Liver (tissue), 9 donors: Measurements from ENCODE around the gene WDR7. TPM values are rescaled to one million over a fixed set of nuclear protein-coding genes. Genes with fewer than 3 reads are reported as not detected.

Experiments
- DNase-seq: peaks from one replicate; pipeline ENCODE4 v3.0.0-alpha.2; 2017; ENCODE audit warnings: low spot score
- H3K27ac ChIP-seq, 2 donors: one replicate each; pipeline ENCODE4 v1.7.0; 2013; ENCODE audit warnings: inconsistent platforms in 2 of 2, low read length in 2 of 2, control low read depth in 1 of 2, low read depth in 1 of 2, mild to moderate bottlenecking in 1 of 2
- H3K27me3 ChIP-seq, 4 donors: one replicate each; pipeline versions ENCODE4 v1.6.1 to v1.7.0; 2013; ENCODE audit warnings: low read length in 3 of 4, inconsistent platforms in 1 of 4, mild to moderate bottlenecking in 1 of 4, moderate library complexity in 1 of 4; ENCODE audit not compliant: control insufficient read depth in 4 of 4, insufficient read depth in 4 of 4
- H3K36me3 ChIP-seq, 4 donors: one replicate each; pipeline versions ENCODE4 v1.6.1 to v1.7.0; 2013; ENCODE audit warnings: low read length in 3 of 4, mild to moderate bottlenecking in 3 of 4, low read depth in 1 of 4, moderate library complexity in 1 of 4; ENCODE audit not compliant: control insufficient read depth in 4 of 4, insufficient read depth in 3 of 4
- H3K4me1 ChIP-seq, 4 donors: one replicate each; pipeline versions ENCODE4 v1.6.1 to v1.7.0; 2013; ENCODE audit warnings: low read length in 3 of 4, mild to moderate bottlenecking in 3 of 4, moderate library complexity in 1 of 4; ENCODE audit not compliant: control insufficient read depth in 4 of 4, insufficient read depth in 4 of 4
- H3K4me3 ChIP-seq, 3 donors: one replicate each; pipeline versions ENCODE4 v1.6.1 to v1.7.0; 2013; ENCODE audit warnings: low read length in 3 of 3, control low read depth in 1 of 3, low read depth in 1 of 3, mild to moderate bottlenecking in 1 of 3
- H3K9ac ChIP-seq, 2 donors: one replicate each; pipeline ENCODE4 v1.7.0; 2013; ENCODE audit warnings: low read length in 2 of 2, mild to moderate bottlenecking in 2 of 2, moderate library complexity in 2 of 2, control low read depth in 1 of 2, low read depth in 1 of 2
- H3K9me3 ChIP-seq, 4 donors: one replicate each; pipeline versions ENCODE4 v1.6.1 to v1.7.0; 2013; ENCODE audit warnings: low read length in 3 of 4; ENCODE audit not compliant: control insufficient read depth in 4 of 4
- FOXA1 ChIP-seq: IDR thresholded peaks from 2 replicates; pipeline ENCODE4 v1.6.1; 2016; ENCODE audit warnings: antibody characterized with exemption
- FOXA2 ChIP-seq: IDR thresholded peaks from 2 replicates; pipeline ENCODE4 v1.6.1; 2016; ENCODE audit warnings: antibody characterized with exemption
- GABPA ChIP-seq, 2 donors: IDR thresholded peaks in 1 of 2; conservative IDR thresholded peaks in 1 of 2; 2 replicates each; pipeline ENCODE4 v1.6.1; 2016; ENCODE audit warnings: antibody characterized with exemption in 2 of 2, mild to moderate bottlenecking in 1 of 2, moderate library complexity in 1 of 2
- HNF4A ChIP-seq, 2 donors: conservative IDR thresholded peaks; 2 replicates each; pipeline ENCODE4 v1.6.1; 2016; ENCODE audit warnings: antibody characterized with exemption in 2 of 2, mild to moderate bottlenecking in 2 of 2
- NR2F2 ChIP-seq: IDR thresholded peaks from 2 replicates; pipeline ENCODE4 v1.6.1; 2016; ENCODE audit warnings: antibody characterized with exemption
- RAD21 ChIP-seq, 2 donors: IDR thresholded peaks; 2 replicates each; pipeline ENCODE4 v1.6.1; 2016; ENCODE audit warnings: antibody characterized with exemption in 2 of 2, mild to moderate bottlenecking in 2 of 2
- SP1 ChIP-seq: IDR thresholded peaks from 2 replicates; pipeline ENCODE4 v1.6.1; 2018; ENCODE audit warnings: antibody characterized with exemption, mild to moderate bottlenecking
- TAF1 ChIP-seq: conservative IDR thresholded peaks from 2 replicates; pipeline ENCODE4 v1.6.1; 2016; ENCODE audit warnings: antibody characterized with exemption, mild to moderate bottlenecking
- YY1 ChIP-seq: IDR thresholded peaks from 2 replicates; pipeline ENCODE4 v1.6.1; 2016; ENCODE audit warnings: antibody characterized with exemption, mild to moderate bottlenecking
- WGBS: extraction: QIAGEN DNeasy Blood & Tissue Kit; methylation state at CpG from one replicate; pipeline ENCODE4 v1.1.7; 2013; 5-methylcytosine and 5-hydroxymethylcytosine counted together
- polyA plus RNA-seq, 2 donors: library from polyadenylated mRNA; stranded (reverse) in 1 of 2; unstranded in 1 of 2; fragments of 200-250 nt in 1 of 2; fragments of >200 nt in 1 of 2; fragmentation: Nextera tagmentation in 1 of 2; extraction: Ambion mirVana in 1 of 2; gene quantifications; one replicate each; pipeline versions ENCODE4 v1.2.1 to v1.2.3, GENCODE V29; 2013 to 2015
- total RNA-seq, 2 donors: library from RNA; depleted of rRNA; stranded (reverse); fragments of >200 nt; gene quantifications; one replicate each; pipeline ENCODE4 v1.2.3, GENCODE V29; 2014
- TF ChIP-seq, protein P1 (sequence below): IDR thresholded peaks from 2 replicates; pipeline ENCODE4 v1.6.1; 2016; ENCODE audit warnings: antibody characterized with exemption, mild to moderate bottlenecking
- TF ChIP-seq, protein P2 (sequence below): fragments of 150-350 bp; IDR thresholded peaks from 2 replicates; pipeline ENCODE4 v1.5.1; 2017; ENCODE audit warnings: improper control_type of control experiment, low read depth, low read length; ENCODE audit not compliant: missing input control
- TF ChIP-seq, protein P3 (sequence below): IDR thresholded peaks from 2 replicates; pipeline ENCODE4 v1.6.1; 2016; ENCODE audit warnings: antibody characterized with exemption
- TF ChIP-seq, protein P4 (sequence below): IDR thresholded peaks from 2 replicates; pipeline ENCODE4 v1.6.1; 2016; ENCODE audit warnings: antibody characterized with exemption
- donor health status: healthy.
- donor health status: healthy.
- donor health status: healthy.
- donor health status: healthy.
- donor health status: healthy.

Gene WDR7
- total and polyA plus RNA-seq, 4 donors, result 4.5 to 26.6 (median 13.2) TPM

DNA sequence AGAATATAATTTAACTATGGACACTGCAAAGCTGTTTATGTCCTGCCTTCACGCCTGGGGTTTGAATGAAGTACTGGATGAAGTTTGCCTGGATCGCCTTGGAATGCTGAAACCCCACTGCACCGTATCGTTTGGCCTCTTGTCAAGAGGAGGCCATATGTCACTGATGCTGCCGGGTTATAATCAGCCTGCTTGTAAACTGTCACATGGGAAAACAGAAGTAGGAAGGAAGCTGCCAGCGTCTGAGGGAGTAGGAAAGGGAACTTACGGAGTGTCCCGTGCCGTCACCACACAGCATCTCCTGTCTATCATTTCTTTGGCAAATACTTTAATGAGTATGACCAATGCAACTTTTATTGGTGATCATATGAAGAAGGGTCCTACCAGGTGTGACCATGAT lies 105.8 kb downstream of the WDR7 start:
- DNase-seq, result no peak
- H3K36me3 ChIP-seq, result peaks cover 0 to 4% (median 1%) of the 10 kb centered on the region in 4 donors
- TF ChIP-seq, protein P1, sequence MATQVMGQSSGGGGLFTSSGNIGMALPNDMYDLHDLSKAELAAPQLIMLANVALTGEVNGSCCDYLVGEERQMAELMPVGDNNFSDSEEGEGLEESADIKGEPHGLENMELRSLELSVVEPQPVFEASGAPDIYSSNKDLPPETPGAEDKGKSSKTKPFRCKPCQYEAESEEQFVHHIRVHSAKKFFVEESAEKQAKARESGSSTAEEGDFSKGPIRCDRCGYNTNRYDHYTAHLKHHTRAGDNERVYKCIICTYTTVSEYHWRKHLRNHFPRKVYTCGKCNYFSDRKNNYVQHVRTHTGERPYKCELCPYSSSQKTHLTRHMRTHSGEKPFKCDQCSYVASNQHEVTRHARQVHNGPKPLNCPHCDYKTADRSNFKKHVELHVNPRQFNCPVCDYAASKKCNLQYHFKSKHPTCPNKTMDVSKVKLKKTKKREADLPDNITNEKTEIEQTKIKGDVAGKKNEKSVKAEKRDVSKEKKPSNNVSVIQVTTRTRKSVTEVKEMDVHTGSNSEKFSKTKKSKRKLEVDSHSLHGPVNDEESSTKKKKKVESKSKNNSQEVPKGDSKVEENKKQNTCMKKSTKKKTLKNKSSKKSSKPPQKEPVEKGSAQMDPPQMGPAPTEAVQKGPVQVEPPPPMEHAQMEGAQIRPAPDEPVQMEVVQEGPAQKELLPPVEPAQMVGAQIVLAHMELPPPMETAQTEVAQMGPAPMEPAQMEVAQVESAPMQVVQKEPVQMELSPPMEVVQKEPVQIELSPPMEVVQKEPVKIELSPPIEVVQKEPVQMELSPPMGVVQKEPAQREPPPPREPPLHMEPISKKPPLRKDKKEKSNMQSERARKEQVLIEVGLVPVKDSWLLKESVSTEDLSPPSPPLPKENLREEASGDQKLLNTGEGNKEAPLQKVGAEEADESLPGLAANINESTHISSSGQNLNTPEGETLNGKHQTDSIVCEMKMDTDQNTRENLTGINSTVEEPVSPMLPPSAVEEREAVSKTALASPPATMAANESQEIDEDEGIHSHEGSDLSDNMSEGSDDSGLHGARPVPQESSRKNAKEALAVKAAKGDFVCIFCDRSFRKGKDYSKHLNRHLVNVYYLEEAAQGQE, result no peak

DNA sequence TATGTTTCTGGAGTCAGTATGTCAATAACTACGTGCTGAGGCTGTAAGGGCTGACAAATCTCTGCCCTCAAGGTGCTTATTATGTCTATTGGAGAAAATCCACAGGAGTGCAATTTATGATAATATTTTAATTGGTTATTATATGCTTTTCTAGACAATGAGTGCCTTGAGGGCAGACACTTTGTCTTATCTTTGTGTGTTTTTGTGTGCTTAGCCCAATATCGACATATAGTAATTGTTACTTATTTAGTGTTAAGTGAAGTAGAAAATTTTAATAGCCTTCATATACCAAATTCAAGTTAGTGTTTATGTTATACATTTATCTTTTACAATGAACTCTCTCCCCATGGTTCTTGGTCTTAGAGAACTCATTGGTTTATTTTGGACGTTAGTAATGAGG lies 118.9 kb downstream of the WDR7 start:
- Histone ChIP-seq H3K27me3 (no peaks in the 10 kb centered on the region), H3K9ac (no peak overlapping the region), H3K36me3 (peaks cover 0 to 5% (median under 1%) of the 10 kb centered on the region in 4 donors), H3K9me3 (no peaks in the 10 kb centered on the region), H3K4me1 (no peaks in the 10 kb centered on the region), H3K27ac (no peak overlapping the region), H3K4me3 (no peak overlapping the region)
- no peak for TF ChIP-seq GABPA (IDR thresholded peaks at IDR 0.05 in 1 of 2, conservative IDR thresholded peaks at IDR 0.05 in 1 of 2)
- TF ChIP-seq, protein P2, sequence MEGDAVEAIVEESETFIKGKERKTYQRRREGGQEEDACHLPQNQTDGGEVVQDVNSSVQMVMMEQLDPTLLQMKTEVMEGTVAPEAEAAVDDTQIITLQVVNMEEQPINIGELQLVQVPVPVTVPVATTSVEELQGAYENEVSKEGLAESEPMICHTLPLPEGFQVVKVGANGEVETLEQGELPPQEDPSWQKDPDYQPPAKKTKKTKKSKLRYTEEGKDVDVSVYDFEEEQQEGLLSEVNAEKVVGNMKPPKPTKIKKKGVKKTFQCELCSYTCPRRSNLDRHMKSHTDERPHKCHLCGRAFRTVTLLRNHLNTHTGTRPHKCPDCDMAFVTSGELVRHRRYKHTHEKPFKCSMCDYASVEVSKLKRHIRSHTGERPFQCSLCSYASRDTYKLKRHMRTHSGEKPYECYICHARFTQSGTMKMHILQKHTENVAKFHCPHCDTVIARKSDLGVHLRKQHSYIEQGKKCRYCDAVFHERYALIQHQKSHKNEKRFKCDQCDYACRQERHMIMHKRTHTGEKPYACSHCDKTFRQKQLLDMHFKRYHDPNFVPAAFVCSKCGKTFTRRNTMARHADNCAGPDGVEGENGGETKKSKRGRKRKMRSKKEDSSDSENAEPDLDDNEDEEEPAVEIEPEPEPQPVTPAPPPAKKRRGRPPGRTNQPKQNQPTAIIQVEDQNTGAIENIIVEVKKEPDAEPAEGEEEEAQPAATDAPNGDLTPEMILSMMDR, result no peak
- DNase-seq, result no peak
- WGBS, result 96% methylated on average over 3 of the region's 3 CpGs

More for the DNA sequence above, 105.8 kb downstream of the WDR7 start:
- H3K4me1 ChIP-seq, result no peaks in the 10 kb centered on the region
- no peak overlapping the region for H3K4me3 ChIP-seq
- no peaks in the 10 kb centered on the region for H3K27me3 ChIP-seq
- WGBS, result 68% methylated on average over 9 of the region's 9 CpGs
- no peaks in the 10 kb centered on the region for H3K9me3 ChIP-seq
- no peak overlapping the region for H3K9ac ChIP-seq
- H3K27ac ChIP-seq, result no peak overlapping the region

DNA sequence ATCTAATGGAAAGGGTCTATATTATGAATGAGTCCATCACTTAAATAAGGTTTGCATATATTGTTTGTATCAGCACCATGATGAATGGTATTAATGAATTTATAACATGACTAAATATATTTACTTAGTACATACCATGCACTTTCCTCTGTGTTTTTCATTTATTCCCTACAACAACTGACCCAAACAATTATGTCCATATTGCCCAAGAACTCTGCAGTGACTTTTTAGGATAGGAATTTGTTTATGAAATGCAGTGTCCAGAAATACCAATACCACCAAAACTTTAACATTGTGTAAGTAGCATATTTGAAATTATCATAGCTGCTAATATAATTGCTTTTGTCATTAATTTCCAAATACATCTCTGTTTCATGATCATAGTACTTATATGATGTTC lies 119.7 kb downstream of the WDR7 start:
- Histone ChIP-seq H3K4me1 (no peaks in the 10 kb centered on the region), H3K9me3 (no peaks in the 10 kb centered on the region), H3K9ac (no peak overlapping the region), H3K4me3 (no peak overlapping the region), H3K27ac (no peak overlapping the region), H3K27me3 (no peaks in the 10 kb centered on the region), H3K36me3 (peaks cover 0 to 5% (median under 1%) of the 10 kb centered on the region in 4 donors)
- no peak for DNase-seq
- TF ChIP-seq HNF4A (conservative IDR thresholded peaks at IDR 0.05), result no peak
- TF ChIP-seq, protein P3, sequence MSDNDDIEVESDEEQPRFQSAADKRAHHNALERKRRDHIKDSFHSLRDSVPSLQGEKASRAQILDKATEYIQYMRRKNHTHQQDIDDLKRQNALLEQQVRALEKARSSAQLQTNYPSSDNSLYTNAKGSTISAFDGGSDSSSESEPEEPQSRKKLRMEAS, result no peak
- no peak for TF ChIP-seq FOXA1
- TF ChIP-seq RAD21 (IDR thresholded peaks at IDR 0.05), result no peak
- TF ChIP-seq, protein P2, result no peak
- no peak for TF ChIP-seq FOXA2
- TF ChIP-seq, protein P4, sequence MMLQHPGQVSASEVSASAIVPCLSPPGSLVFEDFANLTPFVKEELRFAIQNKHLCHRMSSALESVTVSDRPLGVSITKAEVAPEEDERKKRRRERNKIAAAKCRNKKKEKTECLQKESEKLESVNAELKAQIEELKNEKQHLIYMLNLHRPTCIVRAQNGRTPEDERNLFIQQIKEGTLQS, result no peak
- no peak for TF ChIP-seq TAF1
- TF ChIP-seq, protein P1, result no peak
- no peak for TF ChIP-seq NR2F2
- no peak for TF ChIP-seq YY1
- no peak for TF ChIP-seq SP1
